ENCODE results near the gene POLDIP2.

DNA sequence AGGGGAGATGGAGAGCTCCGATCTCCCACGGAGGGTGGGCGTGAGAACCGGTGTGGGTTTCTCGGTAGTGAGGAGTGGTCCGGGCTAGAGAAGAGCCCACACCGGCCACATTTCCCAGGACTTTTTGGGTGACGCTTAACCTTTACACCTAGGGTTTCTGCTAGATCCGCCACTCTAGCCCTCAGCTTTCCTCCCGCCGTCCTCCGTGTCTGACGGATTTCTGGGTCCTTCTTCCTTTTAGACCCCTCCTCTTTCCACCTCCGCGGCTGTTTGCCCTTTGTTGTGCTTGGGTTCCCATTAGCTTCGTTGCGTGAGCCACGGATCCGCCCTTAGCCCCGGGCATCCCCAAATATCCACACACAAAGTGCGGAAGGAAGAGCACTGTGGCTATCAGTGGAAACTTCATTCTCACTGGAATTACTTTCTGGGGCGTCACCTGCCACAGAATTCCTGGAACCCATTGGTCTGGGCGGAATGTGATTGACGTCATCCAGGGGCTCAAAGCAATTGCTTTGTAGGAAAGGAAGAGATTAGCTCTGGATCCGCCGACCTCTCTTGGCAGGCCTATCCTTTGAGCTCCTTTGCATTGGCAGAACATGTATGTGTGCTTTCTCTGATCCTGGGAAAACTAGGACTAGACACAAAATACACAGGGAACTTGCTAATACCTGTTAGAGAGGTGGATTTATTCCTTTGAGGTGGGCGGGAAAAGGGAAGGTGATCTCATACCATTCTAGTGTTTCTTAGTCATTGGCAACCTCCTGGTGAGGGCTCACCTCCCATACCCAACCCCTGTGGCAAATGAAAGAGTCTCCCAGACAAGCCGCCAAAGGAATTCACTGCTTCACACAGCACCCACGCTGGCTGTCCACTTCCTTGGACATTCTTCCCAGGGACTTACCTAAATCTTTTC lies 21.1 kb downstream of the POLDIP2 start:
- no peak for TF ChIP-seq YY1 (IDR thresholded peaks at IDR 0.05; ENCODE audit: insufficient read depth, insufficient read length)
- no peak for TF ChIP-seq ZNF274 (IDR thresholded peaks at IDR 0.05; ENCODE audit: low read depth, low read length)

All from NT2/D1 (cell line).